HL-60 (cell line): ENCODE results near the gene CNN3.

ENCODE experiments used
- DNase-seq, 2 experiments: peaks; one replicate each; pipeline ENCODE4 v3.0.0-alpha.2; 2010 to 2020; ENCODE audit warnings: low read depth in 1 of 2, low spot score in 1 of 2
- H3K27ac ChIP-seq: fragments of 250-450 bp; sonication (Bioruptor Pico); replicated peaks from 2 replicates; pipeline ENCODE4 v1.5.1; 2020; ENCODE audit warnings: mild to moderate bottlenecking, moderate library complexity
- H3K27me3 ChIP-seq: fragments of 250-450 bp; sonication (Bioruptor Pico); 2 replicates; pipeline ENCODE4 v1.5.1; 2021; ENCODE audit warnings: mild to moderate bottlenecking, moderate library complexity; ENCODE audit not compliant: insufficient read depth, poor library complexity, severe bottlenecking
- H3K4me3 ChIP-seq: replicated peaks from 2 replicates; pipeline ENCODE4 v1.5.1; 2011; ENCODE audit warnings: mild to moderate bottlenecking, control low read depth, low read length; ENCODE audit not compliant: insufficient read depth
- CTCF ChIP-seq: IDR thresholded peaks from one replicate; pipeline ENCODE4 v1.5.1; 2011; ENCODE audit warnings: low read length, control low read depth, inconsistent platforms; ENCODE audit not compliant: insufficient read depth
- GABPA ChIP-seq: IDR thresholded peaks from 2 replicates; pipeline ENCODE4 v1.6.1; 2012; ENCODE audit warnings: low read depth
- POLR2AphosphoS5 ChIP-seq: IDR thresholded peaks from 2 replicates; pipeline ENCODE4 v1.6.1; 2012; ENCODE audit warnings: low read depth
- SPI1 ChIP-seq: IDR thresholded peaks from 2 replicates; pipeline ENCODE4 v1.6.1; 2012; ENCODE audit warnings: low read depth, mild to moderate bottlenecking, borderline replicate concordance
- TF ChIP-seq, protein P1 (sequence below): IDR thresholded peaks from 2 replicates; pipeline ENCODE4 v1.6.1; 2012; ENCODE audit warnings: low read depth; ENCODE audit not compliant: insufficient replicate concordance

Gene CNN3

DNA sequence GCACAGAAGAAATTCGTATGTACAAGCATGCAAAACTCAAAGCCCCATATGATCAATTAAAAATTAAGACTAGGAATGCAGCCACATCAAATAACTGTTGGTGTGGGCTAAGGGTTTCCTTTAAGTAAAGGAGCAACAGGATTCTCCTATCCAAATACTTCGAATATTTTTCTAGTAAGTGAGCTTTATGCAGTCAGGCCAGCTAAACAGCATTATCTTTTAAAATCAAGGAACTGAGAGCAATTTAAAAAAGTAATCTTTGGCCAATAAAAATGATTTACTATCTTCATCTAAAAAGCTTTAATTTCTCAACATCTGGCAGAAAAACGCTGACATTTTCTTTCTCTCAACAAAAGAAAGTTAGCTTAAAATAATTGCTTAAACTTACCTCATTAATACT is 19.8 kb downstream of the CNN3 start:
- no peak for TF ChIP-seq CTCF
- TF ChIP-seq GABPA, result no peak
- TF ChIP-seq SPI1, result no peak
- no peak for TF ChIP-seq POLR2AphosphoS5
- TF ChIP-seq, protein P1, sequence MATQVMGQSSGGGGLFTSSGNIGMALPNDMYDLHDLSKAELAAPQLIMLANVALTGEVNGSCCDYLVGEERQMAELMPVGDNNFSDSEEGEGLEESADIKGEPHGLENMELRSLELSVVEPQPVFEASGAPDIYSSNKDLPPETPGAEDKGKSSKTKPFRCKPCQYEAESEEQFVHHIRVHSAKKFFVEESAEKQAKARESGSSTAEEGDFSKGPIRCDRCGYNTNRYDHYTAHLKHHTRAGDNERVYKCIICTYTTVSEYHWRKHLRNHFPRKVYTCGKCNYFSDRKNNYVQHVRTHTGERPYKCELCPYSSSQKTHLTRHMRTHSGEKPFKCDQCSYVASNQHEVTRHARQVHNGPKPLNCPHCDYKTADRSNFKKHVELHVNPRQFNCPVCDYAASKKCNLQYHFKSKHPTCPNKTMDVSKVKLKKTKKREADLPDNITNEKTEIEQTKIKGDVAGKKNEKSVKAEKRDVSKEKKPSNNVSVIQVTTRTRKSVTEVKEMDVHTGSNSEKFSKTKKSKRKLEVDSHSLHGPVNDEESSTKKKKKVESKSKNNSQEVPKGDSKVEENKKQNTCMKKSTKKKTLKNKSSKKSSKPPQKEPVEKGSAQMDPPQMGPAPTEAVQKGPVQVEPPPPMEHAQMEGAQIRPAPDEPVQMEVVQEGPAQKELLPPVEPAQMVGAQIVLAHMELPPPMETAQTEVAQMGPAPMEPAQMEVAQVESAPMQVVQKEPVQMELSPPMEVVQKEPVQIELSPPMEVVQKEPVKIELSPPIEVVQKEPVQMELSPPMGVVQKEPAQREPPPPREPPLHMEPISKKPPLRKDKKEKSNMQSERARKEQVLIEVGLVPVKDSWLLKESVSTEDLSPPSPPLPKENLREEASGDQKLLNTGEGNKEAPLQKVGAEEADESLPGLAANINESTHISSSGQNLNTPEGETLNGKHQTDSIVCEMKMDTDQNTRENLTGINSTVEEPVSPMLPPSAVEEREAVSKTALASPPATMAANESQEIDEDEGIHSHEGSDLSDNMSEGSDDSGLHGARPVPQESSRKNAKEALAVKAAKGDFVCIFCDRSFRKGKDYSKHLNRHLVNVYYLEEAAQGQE, result no peak
- H3K4me3 ChIP-seq, result no peak overlapping the region
- no peak overlapping the region for H3K27ac ChIP-seq
- no peak for DNase-seq
- peaks cover 4% of the 10 kb centered on the region for H3K27me3 ChIP-seq

DNA sequence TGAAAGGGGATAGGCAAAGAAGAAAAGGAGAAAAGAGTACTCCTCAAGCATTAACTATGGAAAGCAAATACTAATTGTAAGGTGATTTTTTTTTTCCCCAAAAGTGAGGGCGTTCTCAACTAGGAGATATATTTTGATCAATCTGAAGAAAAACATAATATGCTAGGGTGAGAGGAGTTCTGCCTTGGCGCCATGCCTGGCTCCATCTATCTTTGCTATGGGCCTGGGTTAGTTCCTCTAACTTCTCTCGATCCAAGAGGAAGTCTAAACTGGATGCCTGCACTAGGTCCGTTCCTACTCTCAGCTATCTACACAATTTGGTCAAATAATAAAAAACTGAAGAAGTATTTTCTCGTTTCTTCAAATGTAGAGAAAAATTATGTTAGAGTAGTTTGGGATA is 20.5 kb downstream of the CNN3 start:
- peaks cover 4% of the 10 kb centered on the region for H3K27me3 ChIP-seq
- no peak for DNase-seq
- no peak overlapping the region for H3K4me3 ChIP-seq
- no peak overlapping the region for H3K27ac ChIP-seq
- no peak for TF ChIP-seq CTCF
- TF ChIP-seq, protein P1, result no peak
- no peak for TF ChIP-seq GABPA
- no peak for TF ChIP-seq SPI1
- TF ChIP-seq POLR2AphosphoS5, result no peak

DNA sequence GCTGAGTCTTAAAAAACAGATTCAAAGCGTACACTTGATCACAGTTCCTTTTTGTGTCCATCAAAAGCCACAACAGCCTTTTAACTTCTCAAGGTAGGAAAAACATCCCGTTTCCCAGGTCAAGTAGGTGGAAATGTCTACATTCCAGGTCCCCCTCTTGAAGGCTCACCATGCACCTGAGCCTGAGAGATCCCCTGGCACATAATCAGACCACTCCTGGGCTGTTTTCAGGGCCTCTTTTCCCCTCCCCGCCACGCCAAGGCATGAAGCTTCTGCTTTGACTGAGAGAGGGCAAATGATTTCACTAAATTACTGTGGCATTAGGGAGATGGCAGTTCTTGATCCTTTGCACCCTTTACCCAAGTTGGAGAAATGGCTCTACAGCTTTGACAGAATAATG is 21.7 kb downstream of the CNN3 start:
- no peak overlapping the region for H3K27ac ChIP-seq
- TF ChIP-seq, protein P1, result no peak
- TF ChIP-seq POLR2AphosphoS5 (no peak), SPI1 (no peak), GABPA (no peak), CTCF (no peak)

More for the DNA sequence above, 21.7 kb downstream of the CNN3 start:
- DNase-seq, result no peak
- H3K4me3 ChIP-seq, result no peak overlapping the region
- peaks cover 4% of the 10 kb centered on the region for H3K27me3 ChIP-seq
